Tibial nerve (tissue), 4 donors: Measurements from ENCODE around the gene RPS17.

Experiments
- CTCF ChIP-seq, 5 experiments: fragments of 200-600 bp in 3 of 5; fragments of 450-650 bp in 2 of 5; sonication (generic) in 3 of 5; IDR thresholded peaks; one replicate each; pipeline ENCODE4 v1.5.1; 2016 to 2019; ENCODE audit warnings: antibody characterized with exemption in 5 of 5, mild to moderate bottlenecking in 3 of 5, moderate library complexity in 2 of 5
- EP300 ChIP-seq, 2 donors: sonication (generic); formaldehyde crosslinking; IDR thresholded peaks; one replicate each; pipeline ENCODE4 v1.6.1; 2017; ENCODE audit warnings: antibody characterized with exemption in 2 of 2, mild to moderate bottlenecking in 1 of 2
- POLR2A ChIP-seq, 2 donors: fragments of 450-650 bp; IDR thresholded peaks; one replicate each; pipeline ENCODE4 v1.6.1; 2017; ENCODE audit warnings: antibody characterized with exemption in 2 of 2, mild to moderate bottlenecking in 2 of 2, moderate library complexity in 2 of 2

GRCh38 chr15:82544431-82544830 is 4.2 kb upstream of the RPS17 start:
- TF ChIP-seq CTCF (IDR thresholded peaks at IDR 0.05) (no peak), EP300 (IDR thresholded peaks at IDR 0.05) (no peak), POLR2A (IDR thresholded peaks at IDR 0.05) (no peak)
